ENCODE measurements around the gene COL4A2.

COL4A2 gene

DNA sequence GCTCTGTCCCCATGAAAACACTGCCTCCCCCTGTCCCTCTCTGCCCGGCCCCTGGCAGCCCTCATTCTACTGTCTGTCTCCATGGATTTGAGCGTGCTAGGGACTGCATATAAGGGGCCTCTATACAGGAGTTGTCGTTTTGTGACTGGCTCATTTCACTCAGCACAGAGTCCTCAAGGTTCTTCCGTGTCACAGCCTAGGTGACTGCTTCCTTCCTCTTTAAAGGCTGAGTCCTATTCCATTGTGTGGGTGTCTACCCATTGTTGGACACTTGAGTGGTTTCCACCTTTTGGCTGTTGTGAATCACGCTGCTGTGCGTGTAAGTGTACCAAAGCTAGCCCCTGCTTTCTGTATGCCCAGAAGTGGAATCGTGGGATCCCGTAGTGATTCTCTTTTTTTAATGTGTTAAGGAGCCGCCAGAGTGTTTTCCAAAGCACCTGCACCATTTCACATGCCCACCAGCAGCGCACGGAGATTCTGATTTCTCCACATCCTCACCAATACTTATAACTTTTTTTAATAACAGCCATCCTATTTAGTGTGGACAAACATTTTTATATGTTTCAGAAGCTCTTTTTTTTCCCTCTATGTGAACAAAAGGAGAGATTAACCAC lies 116.7 kb downstream of the COL4A2 start:
- DNase-seq: no peak

DNA sequence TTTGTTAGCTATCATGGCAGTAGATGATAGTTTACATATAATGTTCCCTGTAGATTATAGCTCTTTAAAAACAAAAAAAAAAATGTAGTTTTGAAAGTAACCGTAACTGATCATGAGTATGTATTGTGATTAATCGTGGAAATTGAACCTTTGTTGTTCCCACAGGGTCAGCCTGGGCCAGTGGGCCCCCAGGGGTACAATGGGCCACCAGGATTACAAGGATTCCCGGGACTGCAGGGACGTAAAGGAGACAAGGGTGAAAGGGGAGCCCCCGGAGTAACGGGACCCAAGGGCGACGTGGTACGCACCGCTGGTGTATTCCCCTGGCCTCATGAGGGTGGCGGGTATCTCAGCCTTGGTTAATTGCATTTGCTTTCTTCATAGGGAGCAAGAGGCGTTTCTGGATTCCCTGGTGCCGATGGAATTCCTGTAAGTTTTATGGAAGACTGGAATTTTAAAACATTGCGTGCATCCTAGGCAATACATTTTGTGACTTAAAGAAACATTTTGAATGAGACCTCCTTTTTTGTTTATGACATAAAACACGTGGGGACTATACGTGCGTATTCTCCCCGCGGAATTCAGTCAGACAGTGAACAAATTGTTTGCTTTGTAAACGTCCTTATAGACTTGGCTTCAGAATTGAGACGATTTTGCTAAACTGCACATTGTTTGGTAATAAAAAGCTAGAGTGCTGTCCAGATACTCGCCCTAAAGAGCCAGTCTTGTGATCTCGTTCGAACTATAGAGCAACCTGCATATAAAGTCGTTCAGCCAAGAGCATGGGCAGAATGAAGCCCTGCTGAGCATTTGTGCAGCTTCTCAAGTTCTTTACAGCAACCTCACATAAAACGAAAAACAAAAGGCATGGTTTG lies 117.7 kb downstream of the COL4A2 start:
- DNase-seq: no peak

DNA sequence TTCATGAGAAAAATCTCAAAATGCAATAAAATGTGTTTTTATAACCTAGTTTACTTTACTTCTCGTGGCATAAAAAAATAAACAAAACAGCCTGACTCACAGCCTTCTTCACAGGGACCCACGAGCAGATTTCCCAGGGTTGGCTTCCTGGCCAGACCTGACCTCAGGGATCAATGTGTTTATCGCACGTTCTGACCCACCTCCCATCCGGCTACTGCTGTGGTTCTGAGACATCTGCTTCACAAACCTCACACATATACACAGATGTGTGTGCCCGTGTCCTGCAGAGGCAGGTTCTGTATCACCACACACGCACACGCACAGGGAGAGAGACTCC lies 118.3 kb downstream of the COL4A2 start:
- no peak for DNase-seq

DNA sequence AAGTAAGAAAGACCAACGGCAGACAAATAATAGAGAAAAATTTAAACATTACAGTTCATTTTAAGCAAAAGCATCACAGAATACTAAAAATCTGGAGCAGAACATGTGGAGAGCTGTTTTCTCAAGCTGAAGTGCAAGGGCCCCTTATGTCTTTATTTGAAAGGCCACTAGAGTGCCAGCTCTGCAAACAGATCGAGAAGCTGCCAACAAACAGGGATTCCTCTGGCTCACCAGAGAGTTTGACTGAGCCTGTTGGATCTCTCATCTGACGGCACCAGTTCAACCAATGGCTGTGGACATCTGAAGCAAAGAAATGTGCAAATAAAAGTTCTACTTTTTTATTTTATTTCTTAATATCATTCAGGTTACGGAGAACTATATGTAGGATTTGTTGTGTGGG lies 119.7 kb downstream of the COL4A2 start:
- peak; percentile 82 for DNase-seq

DNA sequence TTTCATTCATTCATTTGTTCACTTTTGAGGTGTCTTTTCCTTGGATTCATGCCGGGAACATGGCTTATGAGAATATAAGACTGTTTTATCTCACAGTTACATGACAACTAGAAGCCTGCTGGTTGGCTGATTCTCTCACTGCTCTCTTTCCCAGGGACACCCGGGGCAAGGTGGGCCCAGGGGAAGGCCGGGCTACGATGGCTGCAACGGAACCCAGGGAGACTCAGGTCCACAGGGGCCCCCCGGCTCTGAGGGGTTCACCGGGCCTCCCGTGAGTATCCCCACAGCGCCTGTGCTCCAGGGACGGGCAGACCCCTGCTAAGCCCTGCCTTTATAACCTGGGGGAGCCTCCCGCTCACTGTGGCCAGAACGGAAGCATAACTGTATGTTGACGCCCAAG lies 121.2 kb downstream of the COL4A2 start:
- no peak for DNase-seq

DNA sequence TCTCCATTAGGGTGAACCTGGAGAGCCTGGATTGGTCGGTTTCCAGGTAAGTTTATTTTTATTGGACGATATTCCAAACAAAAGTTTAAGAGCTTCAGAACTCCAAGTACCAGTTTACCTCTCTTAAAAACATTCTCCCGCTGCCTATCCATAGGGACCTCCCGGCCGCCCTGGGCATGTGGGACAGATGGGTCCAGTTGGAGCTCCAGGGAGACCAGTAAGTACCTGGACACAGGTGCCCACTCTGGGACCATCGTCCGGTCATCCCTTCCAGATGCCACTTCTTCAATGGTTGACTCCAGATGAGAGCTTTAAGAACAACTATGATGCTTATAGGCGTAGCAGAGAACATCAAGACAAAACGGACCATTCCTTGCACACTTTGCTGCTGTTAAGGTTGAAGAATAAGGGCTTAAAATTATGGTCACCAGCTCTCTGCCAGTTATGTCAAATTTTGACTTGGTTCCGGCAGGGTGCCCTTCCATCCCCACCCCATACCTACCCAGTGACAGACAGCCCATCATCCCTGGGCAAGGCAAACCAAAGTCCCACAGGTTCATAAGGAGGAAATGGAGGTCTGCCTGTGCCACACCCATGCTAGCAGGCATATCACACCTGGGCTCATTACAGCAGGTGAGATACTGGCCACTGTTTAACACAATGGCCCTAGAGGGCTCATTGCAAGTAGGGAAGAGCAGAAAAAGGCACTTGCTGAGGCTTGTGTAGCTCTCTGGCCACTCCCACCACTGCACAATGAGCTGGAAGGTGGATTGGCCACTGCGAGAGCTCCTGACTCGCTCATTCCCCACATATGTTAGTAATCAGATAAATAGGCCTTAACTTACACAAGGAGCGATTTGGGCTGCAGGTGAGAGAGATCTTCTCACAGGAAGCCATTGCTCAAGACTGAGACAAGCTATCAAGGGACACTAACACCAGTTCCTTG lies 123.6 kb downstream of the COL4A2 start:
- no peak for DNase-seq

DNA sequence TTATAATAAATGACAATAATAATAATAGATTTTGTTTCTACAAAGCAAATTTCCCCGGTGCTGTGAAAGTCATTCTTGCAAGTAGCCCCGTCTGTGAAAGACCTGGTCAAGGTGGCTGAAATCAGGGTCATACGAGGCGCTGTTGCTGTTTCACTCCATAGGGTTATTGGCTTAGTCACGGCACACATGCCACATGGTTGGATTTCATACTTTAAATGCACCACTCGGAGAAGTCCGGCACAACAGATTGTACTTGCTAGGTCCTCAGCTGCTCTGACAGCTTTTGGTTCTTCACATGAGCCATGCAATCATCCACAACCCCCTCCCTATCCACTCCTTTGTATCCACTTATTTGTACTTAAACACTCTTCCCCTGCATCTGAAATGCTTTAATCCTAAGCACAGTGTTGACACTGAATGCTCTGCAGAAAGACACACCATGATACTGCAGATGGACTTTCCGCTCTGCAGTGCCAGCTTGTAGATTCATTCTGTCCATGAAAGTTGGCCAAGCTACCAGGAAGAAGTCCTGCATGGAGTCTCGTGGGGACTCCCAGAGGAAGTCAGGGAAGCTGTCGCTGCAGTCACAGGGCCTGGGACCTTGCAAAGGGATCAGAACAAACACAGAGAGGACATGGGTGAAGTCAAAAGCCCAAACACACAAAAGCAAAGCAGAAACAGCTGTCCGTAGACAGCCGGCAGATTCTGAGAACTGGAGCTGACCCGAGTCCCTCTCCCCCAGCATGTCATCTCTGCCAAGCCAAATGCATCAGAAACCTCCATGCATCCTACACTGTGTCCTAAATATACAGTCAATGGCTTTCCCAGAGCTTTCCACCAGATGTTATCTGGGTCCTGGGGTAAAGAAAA lies 124.6 kb downstream of the COL4A2 start:
- DNase-seq: no peak

DNA sequence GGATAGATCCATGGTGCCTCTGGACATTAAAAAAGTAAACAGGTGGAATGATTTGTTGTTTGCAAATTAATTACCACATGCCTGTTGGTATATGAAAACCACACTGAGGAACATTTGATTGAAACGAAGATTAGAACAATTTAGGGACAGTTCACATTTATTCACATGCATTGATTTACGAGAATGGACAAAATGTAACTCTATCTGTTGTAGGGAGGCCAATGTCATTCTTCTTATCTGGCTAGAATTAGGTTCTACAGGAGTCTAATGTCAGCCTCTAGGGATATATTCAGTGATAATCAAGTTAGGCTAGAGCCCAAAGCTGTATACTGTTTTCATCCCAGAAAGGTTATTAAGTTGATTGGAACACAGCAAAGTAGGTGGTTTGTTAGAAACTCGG lies 125.4 kb downstream of the COL4A2 start:
- no peak for DNase-seq

DNA sequence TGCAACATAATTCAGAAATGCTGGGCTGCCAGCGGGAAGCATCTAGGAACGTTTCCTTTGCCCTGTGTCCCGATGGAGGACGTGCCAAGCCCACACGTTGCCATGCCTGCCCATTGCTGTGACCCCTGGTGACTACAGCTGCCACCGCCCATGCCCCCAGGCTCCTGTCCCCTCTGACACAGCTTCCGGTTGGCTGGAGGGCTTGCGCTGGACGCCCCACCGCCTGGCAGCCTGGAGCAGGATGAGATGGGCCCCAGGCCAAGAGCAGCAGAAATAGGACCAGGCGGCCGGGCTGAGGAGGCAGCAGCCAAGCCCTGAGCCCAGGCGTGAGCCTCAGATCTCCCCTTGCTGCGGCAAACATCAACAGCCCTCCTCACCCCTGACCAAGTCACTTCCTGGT lies 125.9 kb downstream of the COL4A2 start:
- no peak for DNase-seq

DNA sequence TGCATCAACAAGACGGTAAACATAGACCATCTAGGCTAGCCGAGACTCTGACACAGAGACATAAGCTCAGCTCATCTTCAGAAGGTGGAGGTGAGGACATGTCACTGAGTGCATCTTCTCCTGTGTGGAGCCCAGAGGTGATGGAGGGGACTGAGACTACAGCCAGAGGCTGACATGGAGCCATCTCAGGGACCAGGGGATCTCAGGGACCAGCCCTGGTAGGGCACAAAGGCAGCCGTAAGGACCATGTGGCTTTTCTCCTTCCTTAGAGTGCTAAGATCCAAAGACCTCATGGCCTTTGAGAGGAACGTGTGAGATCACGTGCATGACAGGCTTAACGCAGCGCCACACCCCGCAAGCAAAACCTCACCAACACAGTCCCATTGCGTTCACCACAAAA lies 127.5 kb downstream of the COL4A2 start:
- DNase-seq: no peak

DNA sequence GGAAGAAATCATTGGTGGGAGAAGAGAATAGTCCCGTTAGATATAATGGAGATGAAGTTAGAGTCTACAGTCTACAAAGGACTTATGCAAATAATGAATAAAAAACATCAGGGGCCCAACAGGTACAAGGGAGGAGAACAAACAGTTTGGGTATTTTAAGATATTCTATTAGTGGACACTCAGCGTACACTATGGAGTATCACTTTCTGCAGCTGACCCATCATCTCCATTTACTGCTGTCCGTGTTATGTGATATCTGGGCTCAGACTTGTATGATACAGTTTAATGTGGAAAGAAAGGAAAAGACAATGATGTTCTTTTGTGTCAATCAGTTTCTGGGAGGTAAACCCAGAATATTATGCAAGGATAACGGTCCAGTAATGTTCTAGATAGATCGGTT lies 128.2 kb downstream of the COL4A2 start:
- DNase-seq: no peak

DNA sequence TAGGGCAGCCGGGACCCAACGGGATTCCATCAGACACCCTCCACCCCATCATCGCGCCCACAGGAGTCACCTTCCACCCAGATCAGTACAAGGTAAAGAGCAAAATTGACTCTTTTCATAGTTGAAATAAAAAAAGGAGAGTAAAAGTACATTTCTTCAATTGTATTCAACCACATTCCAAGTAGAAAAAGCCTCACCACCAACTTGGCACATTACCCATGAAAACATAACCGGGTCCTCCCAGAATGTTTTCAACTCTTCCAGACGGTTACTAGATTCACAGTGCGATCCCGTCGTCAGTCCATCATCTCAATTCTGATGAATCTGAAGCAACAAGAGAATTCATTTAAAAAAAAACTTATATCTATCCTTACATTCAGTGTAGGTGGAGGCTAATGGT lies 129.2 kb downstream of the COL4A2 start:
- DNase-seq: no peak

DNA sequence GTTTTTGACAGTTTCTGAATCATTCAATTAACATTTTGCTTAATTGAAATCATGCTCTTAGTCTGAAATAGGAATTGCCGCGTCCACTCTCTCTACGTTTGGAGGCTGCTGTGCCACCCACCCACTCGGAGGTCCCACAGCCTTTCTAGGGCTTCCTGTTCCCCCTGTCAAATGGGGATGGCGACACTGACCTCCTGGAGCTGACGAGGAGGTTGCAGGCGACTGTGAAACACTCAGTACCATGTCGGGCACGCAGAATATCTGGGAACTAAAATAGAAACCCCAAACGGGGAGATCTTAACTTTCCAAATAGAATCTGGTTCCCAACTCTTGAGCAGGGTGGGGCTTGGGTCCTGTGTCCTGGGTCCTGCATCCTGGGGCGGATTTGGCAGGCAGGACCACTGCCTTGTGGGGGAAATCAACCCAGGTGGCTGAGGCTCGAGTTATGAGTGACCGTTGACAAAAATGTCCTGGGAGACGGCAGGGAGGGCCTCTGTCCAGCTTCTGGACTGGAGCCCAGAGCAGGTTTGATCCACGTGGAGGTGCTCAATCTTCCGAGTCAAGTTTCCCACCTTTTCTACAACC lies 129.8 kb downstream of the COL4A2 start:
- no peak for DNase-seq

DNA sequence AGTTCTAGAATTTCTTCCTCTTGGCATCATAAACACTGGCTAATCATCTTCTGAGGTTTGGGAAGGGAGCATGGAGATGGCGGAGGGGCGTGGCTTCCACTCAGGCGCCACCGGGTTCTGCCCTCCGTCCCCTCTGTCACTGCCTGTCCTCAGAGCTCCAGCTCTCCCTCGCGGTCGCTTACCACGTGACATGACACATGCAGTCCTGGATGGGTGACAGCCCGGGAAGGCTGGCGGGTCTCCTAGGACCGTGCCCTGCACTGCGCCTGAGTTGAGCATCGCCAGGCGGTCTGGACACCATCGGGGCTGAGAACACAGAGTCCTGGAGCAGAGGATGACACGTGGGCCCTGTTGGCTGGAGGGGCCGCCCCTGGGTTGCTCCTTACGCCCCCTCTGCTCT lies 131.1 kb downstream of the COL4A2 start:
- DNase-seq: no peak

DNA sequence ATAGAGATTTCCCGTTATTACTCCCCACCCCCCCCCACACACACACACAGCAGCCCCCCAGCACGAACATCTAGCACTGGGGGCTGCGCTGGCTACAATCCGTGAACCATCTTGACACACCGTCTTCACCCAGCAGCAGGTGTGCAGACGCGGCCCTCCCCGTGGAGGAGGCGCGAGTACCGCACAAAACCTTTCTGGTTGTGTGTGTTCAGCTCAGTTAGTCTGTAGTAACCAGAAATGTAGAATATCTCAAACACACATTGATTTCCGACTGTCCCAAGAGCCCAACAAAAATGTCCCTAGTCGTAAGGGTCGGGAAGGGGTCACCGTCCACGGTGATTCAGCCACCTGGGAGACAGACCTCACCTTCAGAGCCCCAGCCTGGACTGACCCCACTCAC lies 131.7 kb downstream of the COL4A2 start:
- DNase-seq: no peak

DNA sequence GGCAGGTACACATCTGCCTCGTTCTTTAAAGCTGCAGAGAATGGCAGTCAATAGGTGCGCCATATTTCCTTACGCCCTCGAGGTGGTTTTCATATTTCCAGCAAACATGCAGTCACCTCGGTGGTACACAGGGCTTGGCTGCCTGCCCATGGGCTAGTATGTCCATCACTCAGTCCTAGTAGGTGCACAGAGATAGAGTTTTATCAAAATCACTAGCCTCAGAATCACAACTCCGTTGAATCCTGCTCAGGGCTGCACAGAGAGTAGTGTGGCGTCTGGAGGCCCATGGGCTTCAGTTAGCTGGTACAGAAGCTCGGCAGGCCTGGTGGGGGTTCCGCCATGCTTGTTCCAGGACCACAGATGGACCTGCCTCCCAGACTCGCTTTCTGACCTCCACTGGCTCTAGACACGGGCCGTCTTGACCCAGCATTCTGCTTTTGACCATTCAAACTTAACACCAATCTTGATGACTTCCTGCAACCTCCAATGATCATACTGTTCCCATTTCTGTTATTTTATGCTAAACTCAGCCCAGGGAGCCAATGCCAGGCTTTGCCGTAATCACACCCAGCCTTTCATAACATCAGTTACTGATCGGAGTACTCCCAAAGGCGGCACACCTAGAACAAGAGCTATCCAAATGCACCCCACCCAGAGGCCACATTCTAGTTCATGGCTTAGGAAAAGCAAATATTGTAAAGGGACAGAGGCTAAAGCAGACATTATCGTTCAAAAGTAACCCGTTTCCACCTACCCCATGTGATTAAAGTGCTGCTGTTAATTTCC lies 134.1 kb downstream of the COL4A2 start:
- no peak for DNase-seq

DNA sequence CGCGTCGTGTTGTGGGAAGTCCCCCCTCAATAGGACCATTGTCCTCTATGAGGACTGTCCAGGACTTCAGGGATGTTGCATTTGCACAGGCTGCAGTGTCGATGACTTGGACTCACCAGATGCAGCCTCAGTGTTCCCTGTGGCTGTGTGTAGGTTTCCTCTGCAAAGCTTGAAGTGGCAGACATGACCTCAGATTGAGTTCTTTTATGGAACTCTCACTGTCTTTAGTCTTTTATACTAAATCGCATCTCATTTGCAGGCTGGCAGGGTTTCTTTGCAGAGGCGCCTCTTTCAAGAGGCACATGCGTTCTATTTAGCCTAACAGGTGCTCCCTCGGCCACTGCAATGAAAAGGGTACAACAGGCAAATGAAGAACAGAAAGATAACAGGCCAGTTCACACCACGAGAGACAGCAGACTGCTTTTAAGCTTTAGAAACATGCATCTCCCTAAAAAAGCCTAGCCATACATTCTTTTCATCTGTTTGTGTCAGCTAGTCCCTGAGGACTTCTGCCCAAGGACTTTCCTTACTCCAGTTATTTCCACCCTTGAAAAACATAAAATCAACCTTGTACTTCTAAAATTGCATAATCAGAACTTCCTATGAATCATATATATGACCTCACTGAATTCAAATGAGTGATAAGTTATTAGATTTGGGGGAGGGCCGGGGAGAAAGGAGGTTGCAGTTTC lies 136.0 kb downstream of the COL4A2 start:
- DNase-seq: no peak

DNA sequence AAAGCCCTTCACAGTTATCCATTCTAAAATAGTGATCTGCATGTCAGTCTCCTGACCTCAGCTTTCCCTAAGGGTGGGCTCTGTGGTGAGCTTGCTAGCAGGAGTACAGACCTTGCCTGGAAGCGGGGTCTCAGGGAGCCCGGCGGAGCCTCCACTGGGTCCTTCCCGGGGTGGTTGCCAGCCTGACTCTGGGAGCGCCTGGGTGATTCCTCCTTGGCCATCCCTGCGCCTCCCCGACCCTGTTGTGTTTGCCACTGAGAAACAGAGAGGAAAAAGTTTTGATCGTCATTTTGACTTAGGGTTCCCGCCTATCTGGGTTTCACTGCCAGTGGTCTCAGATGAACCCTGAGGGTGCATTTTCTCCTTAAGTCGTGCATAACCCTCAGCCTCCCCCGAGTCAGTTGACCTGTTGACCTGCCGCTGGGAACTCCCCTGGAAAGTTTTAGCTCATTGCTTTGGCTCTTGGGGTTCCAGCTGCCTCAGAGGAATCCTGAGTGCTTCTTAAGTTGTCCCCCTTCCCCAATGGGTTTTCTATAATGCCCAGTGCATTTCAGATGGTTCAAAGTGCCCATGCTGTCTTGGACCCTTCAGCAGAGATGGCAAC lies 136.6 kb downstream of the COL4A2 start:
- no peak for DNase-seq

DNA sequence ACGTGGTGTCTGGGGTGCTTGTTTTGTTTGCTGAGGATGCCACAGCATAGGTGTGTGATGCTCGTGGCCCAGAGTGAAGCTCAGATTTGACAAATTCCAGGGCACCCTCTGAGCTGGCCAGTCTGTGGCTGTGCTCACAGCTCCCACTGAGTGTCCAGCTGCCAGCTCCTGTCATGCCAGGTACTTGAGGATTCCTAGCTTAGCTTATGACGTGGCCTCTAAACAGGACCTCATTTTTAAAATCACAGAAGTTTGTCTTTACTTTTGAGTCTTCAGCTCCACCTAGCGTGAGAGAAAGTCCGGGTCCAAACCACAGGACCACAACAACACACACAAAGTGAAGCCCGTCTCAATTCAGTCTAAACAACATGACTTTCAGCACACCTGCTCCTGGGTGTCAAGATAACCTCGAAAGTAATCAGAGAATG lies 137.2 kb downstream of the COL4A2 start:
- peak; percentile 63 for DNase-seq

DNA sequence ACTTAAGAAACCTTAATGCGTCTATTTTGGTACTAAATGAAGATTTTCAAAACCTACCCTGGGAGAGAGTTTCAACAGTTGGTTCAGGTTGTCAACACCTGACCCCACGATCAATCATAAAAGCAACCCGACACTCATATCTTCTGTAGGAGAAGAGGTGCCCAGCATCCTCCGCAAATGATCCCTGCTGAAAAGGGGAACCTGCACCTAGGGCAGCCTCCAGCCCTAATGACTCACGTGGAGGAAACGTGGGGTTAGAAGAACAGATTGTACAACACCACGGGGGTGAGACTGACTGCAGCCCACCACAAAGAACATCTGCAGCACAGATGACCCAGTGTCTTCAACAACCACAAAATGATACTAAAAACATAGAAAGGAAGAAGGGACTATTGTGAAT lies 138.1 kb downstream of the COL4A2 start:
- DNase-seq: no peak

Data from NCI-H510A treated with DMSO at 0.1 percent for 48 hours (cell line).